NB4 (cell line): ENCODE measurements around the gene C6orf89.

Source experiments
- CTCF ChIP-seq: IDR thresholded peaks from one replicate; pipeline ENCODE4 v1.5.1; 2012; ENCODE audit warnings: low read depth, low read length
- MAX ChIP-seq: IDR thresholded peaks from 2 replicates; pipeline ENCODE4 v1.6.1; 2011; ENCODE audit warnings: low read depth, low read length
- POLR2A ChIP-seq: IDR thresholded peaks from 2 replicates; pipeline ENCODE4 v1.6.1; 2011; ENCODE audit warnings: mild to moderate bottlenecking; ENCODE audit not compliant: insufficient read length; ENCODE audit errors: extremely low read depth

- TF ChIP-seq CTCF (no peak), MAX (no peak), POLR2A (no peak)
Measured at GRCh38 chr6:36852481-36853147, 33.1 kb upstream of the C6orf89 start.
